H9 (cell line): ENCODE results near the gene GALNT17. TPM values are rescaled to one million over a fixed set of nuclear protein-coding genes. Genes with fewer than 3 reads are reported as not detected.

Experiments
- DNase-seq: peaks from one replicate; pipeline ENCODE4 v3.0.0-alpha.2; 2017
- H2AFZ ChIP-seq: one replicate; pipeline ENCODE4 v1.6.1; 2013; ENCODE audit warnings: mild to moderate bottlenecking, low read length, control low read depth, moderate library complexity
- H2AK5ac ChIP-seq: 2 replicates; pipeline ENCODE4 v1.6.1; 2013; ENCODE audit warnings: low read length, control low read depth, mixed read lengths; ENCODE audit not compliant: insufficient read length
- H2BK120ac ChIP-seq: one replicate; pipeline ENCODE4 v1.6.1; 2013; ENCODE audit warnings: low read depth, mild to moderate bottlenecking, low read length, control low read depth, inconsistent platforms; ENCODE audit not compliant: poor library complexity, severe bottlenecking
- H2BK12ac ChIP-seq: 2 replicates; pipeline ENCODE4 v1.6.1; 2013; ENCODE audit warnings: low read length, control low read depth, mixed read lengths, low read depth; ENCODE audit not compliant: insufficient read length
- H2BK15ac ChIP-seq: 2 replicates; pipeline ENCODE4 v1.6.1; 2013; ENCODE audit warnings: low read depth, low read length, control low read depth
- H2BK20ac ChIP-seq: one replicate; pipeline ENCODE4 v1.6.1; 2013; ENCODE audit warnings: low read depth, mild to moderate bottlenecking, low read length, control low read depth, inconsistent platforms; ENCODE audit not compliant: poor library complexity, severe bottlenecking
- H2BK5ac ChIP-seq: 2 replicates; pipeline ENCODE4 v1.6.1; 2013; ENCODE audit warnings: low read length, control low read depth, mixed read lengths; ENCODE audit not compliant: insufficient read length
- H3K14ac ChIP-seq: 2 replicates; pipeline ENCODE4 v1.6.1; 2013; ENCODE audit warnings: low read length, control low read depth; ENCODE audit not compliant: insufficient read depth
- H3K18ac ChIP-seq: 2 replicates; pipeline ENCODE4 v1.6.1; 2013; ENCODE audit warnings: low read depth, mild to moderate bottlenecking, mixed read lengths, low read length, control low read depth; ENCODE audit not compliant: insufficient read length
- H3K23ac ChIP-seq: 2 replicates; pipeline ENCODE4 v1.6.1; 2013; ENCODE audit warnings: low read length, control low read depth, mixed read lengths, low read depth; ENCODE audit not compliant: insufficient read length
- H3K23me2 ChIP-seq: 2 replicates; pipeline ENCODE4 v1.6.1; 2013; ENCODE audit warnings: low read depth, mild to moderate bottlenecking, mixed read lengths, low read length, control low read depth; ENCODE audit not compliant: insufficient read length, poor library complexity, severe bottlenecking
- H3K27ac ChIP-seq: 2 replicates; pipeline ENCODE4 v1.5.1; 2013; ENCODE audit warnings: low read length, control low read depth, mixed read lengths, low read depth; ENCODE audit not compliant: insufficient read length
- H3K27me3 ChIP-seq: 2 replicates; pipeline ENCODE4 v1.6.1; 2013; ENCODE audit warnings: low read length, control low read depth, inconsistent platforms; ENCODE audit not compliant: insufficient read depth
- H3K4ac ChIP-seq: 2 replicates; pipeline ENCODE4 v1.6.1; 2013; ENCODE audit warnings: low read depth, mild to moderate bottlenecking, control low read depth, inconsistent platforms, low read length, moderate library complexity
- H3K4me1 ChIP-seq: 2 replicates; pipeline ENCODE4 v1.6.1; 2013; ENCODE audit warnings: low read length, control low read depth, inconsistent platforms; ENCODE audit not compliant: insufficient read depth
- H3K4me2 ChIP-seq: 2 replicates; pipeline ENCODE4 v1.6.1; 2013; ENCODE audit warnings: low read length, control low read depth, mixed read lengths; ENCODE audit not compliant: insufficient read length, insufficient read depth
- H3K56ac ChIP-seq: 2 replicates; pipeline ENCODE4 v1.6.1; 2013; ENCODE audit warnings: low read depth, mild to moderate bottlenecking, mixed read lengths, low read length, control low read depth; ENCODE audit not compliant: insufficient read length
- H3K79me1 ChIP-seq: 2 replicates; pipeline ENCODE4 v1.6.1; 2013; ENCODE audit warnings: low read depth, mild to moderate bottlenecking, moderate library complexity, low read length, control low read depth, inconsistent platforms; ENCODE audit not compliant: insufficient read depth, poor library complexity, severe bottlenecking
- H3K79me2 ChIP-seq: 2 replicates; pipeline ENCODE4 v1.6.1; 2013; ENCODE audit warnings: low read length, control low read depth, inconsistent platforms; ENCODE audit not compliant: insufficient read depth
- H3K9ac ChIP-seq: 2 replicates; pipeline ENCODE4 v1.6.1; 2013; ENCODE audit warnings: low read length, control low read depth, mixed read lengths; ENCODE audit not compliant: insufficient read length; ENCODE audit errors: extremely low read depth
- H3K9me3 ChIP-seq: one replicate; pipeline ENCODE4 v1.6.1; 2013; ENCODE audit warnings: low read depth, low read length, inconsistent platforms; ENCODE audit not compliant: control insufficient read depth
- H3T11ph ChIP-seq: one replicate; pipeline ENCODE4 v1.6.1; 2013; ENCODE audit warnings: mild to moderate bottlenecking, low read length, control low read depth, inconsistent platforms
- H4K20me1 ChIP-seq: one replicate; pipeline ENCODE4 v1.6.1; 2013; ENCODE audit not compliant: control insufficient read depth, insufficient read length, insufficient read depth
- H4K5ac ChIP-seq: 2 replicates; pipeline ENCODE4 v1.6.1; 2013; ENCODE audit warnings: low read depth, mild to moderate bottlenecking, mixed read lengths, low read length, control low read depth; ENCODE audit not compliant: insufficient read length
- H4K8ac ChIP-seq: replicated peaks from 2 replicates; pipeline ENCODE4 v1.6.1; 2013; ENCODE audit warnings: low read length, control low read depth, mixed read lengths, low read depth; ENCODE audit not compliant: insufficient read length
- H4K91ac ChIP-seq: 2 replicates; pipeline ENCODE4 v1.6.1; 2013; ENCODE audit warnings: low read depth, mild to moderate bottlenecking, moderate library complexity, mixed read lengths, low read length, control low read depth; ENCODE audit not compliant: insufficient read length
- H3K27ac Mint-ChIP-seq, 3 experiments: 2 replicates in 2 of 3; 3 replicates in 1 of 3; pipeline ENCODE4 v1.8.0; 2020 to 2021; ENCODE audit warnings: mixed read lengths in 3 of 3, mild to moderate bottlenecking in 1 of 3, moderate library complexity in 1 of 3
- H3K27me3 Mint-ChIP-seq: 2 replicates; pipeline ENCODE4 v1.8.0; 2021; ENCODE audit warnings: low read depth, mild to moderate bottlenecking, moderate library complexity, mixed read lengths
- H3K36me3 Mint-ChIP-seq, 3 experiments: 2 replicates in 2 of 3; 3 replicates in 1 of 3; pipeline ENCODE4 v1.8.0; 2020 to 2021; ENCODE audit warnings: low read depth in 3 of 3, mixed read lengths in 3 of 3; ENCODE audit not compliant: insufficient read depth in 1 of 3
- H3K4me1 Mint-ChIP-seq, 2 experiments: 2 replicates each; pipeline ENCODE4 v1.8.0; 2020; ENCODE audit warnings: mixed read lengths in 2 of 2
- H3K4me3 Mint-ChIP-seq, 2 experiments: 2 replicates in 1 of 2; 3 replicates in 1 of 2; pipeline ENCODE4 v1.8.0; 2020 to 2021; ENCODE audit warnings: mild to moderate bottlenecking in 2 of 2, mixed read lengths in 2 of 2, moderate library complexity in 1 of 2
- H3K9me3 Mint-ChIP-seq, 2 experiments: 2 replicates in 1 of 2; 3 replicates in 1 of 2; pipeline ENCODE4 v1.8.0; 2020; ENCODE audit warnings: mild to moderate bottlenecking in 2 of 2, mixed read lengths in 2 of 2, moderate library complexity in 1 of 2
- WGBS: extraction: QIAGEN DNeasy Blood & Tissue Kit; methylation state at CpG from one replicate; pipeline ENCODE4 v1.1.7; 2013; ENCODE audit warnings: missing lambda C conversion rate, low lambda C conversion rate, mixed read lengths; ENCODE audit not compliant: insufficient read length; ENCODE audit errors: extremely low coverage; 5-methylcytosine and 5-hydroxymethylcytosine counted together
- total RNA-seq: library from RNA; stranded (reverse); gene quantifications from 2 replicates; pipeline ENCODE4 v1.2.1, GENCODE V29; 2021
- TF ChIP-seq, protein P1 (sequence below): fragments of 200-600 bp; sonication (generic); conservative IDR thresholded peaks from 3 replicates; pipeline ENCODE4 v1.8.0; 2021; ENCODE audit warnings: antibody characterized with exemption, mild to moderate bottlenecking

Gene GALNT17
- total RNA-seq, 1 experiment from 2014 or later = 43.2 TPM

DNA sequence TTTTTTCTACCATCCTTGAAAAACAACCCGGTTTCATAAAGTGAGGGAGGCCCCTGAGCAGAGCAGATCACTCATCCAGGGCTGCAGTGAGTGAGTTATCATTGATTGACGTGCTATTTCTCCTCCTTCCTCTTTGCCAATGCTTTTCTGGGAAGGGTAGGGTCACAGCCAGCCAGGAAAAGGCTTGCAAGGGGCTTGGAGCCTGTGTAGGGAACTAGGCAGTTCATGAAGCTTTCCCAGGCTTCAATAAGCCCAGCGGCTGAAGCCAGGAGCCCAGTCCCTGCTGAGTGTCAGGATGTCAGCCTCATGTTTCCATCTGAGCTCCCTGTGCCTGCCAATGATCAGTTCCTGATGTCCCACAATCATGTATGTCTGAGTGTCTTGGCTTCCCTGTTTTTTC lies 584.7 kb downstream of the GALNT17 start:
- H3K23ac ChIP-seq = no peak overlapping the region
- H4K5ac ChIP-seq = no peak overlapping the region
- no peak for DNase-seq
- no peak overlapping the region for H3K4ac ChIP-seq
- H3K9me3 ChIP-seq = no peaks in the 10 kb centered on the region
- no peak overlapping the region for H2AFZ ChIP-seq
- no peak overlapping the region for H3K56ac ChIP-seq
- no peaks in the 10 kb centered on the region for H3K27me3 ChIP-seq
- no peak overlapping the region for H4K91ac ChIP-seq
- H2BK20ac ChIP-seq = no peak overlapping the region
- H2BK5ac ChIP-seq = no peak overlapping the region
- no peaks in the 10 kb centered on the region for H3K79me1 ChIP-seq
- no peak overlapping the region for H2BK15ac ChIP-seq
- H3K27me3 Mint-ChIP-seq = no peaks in the 10 kb centered on the region
- H3K4me3 Mint-ChIP-seq = no peak overlapping the region
- no peak overlapping the region for H2BK12ac ChIP-seq
- TF ChIP-seq, protein P1, sequence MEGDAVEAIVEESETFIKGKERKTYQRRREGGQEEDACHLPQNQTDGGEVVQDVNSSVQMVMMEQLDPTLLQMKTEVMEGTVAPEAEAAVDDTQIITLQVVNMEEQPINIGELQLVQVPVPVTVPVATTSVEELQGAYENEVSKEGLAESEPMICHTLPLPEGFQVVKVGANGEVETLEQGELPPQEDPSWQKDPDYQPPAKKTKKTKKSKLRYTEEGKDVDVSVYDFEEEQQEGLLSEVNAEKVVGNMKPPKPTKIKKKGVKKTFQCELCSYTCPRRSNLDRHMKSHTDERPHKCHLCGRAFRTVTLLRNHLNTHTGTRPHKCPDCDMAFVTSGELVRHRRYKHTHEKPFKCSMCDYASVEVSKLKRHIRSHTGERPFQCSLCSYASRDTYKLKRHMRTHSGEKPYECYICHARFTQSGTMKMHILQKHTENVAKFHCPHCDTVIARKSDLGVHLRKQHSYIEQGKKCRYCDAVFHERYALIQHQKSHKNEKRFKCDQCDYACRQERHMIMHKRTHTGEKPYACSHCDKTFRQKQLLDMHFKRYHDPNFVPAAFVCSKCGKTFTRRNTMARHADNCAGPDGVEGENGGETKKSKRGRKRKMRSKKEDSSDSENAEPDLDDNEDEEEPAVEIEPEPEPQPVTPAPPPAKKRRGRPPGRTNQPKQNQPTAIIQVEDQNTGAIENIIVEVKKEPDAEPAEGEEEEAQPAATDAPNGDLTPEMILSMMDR = no peak
- H3K14ac ChIP-seq = no peak overlapping the region
- H3K27ac Mint-ChIP-seq = peak overlapping the region; percentile 22 to 88 (median 37); a peak in 4 of 7 replicates
- H3K23me2 ChIP-seq = no peaks in the 10 kb centered on the region
- H3K4me2 ChIP-seq = no peak overlapping the region
- no peak overlapping the region for H2BK120ac ChIP-seq
- no peak overlapping the region for H3T11ph ChIP-seq
- H3K4me1 ChIP-seq = peaks cover 3% of the 10 kb centered on the region; the same call in 1 of the 2 replicates
- peaks cover 21% of the 10 kb centered on the region in 2 experiments for H3K4me1 Mint-ChIP-seq
- H4K8ac ChIP-seq = no peak overlapping the region
- H2AK5ac ChIP-seq = no peak overlapping the region
- peaks cover 2 to 5% of the 10 kb centered on the region in 2 experiments; a peak in 4 of 5 replicates for H3K9me3 Mint-ChIP-seq
- no peaks in the 10 kb centered on the region for H3K79me2 ChIP-seq
- H3K18ac ChIP-seq = no peak overlapping the region
- H3K9ac ChIP-seq = no peak overlapping the region
- no peak overlapping the region for H3K27ac ChIP-seq
- peaks cover 2% of the 10 kb centered on the region for H4K20me1 ChIP-seq
- WGBS = no CpG with 5 or more reads among the region's 3 CpGs
- peaks cover 1 to 29% (median 21%) of the 10 kb centered on the region in 3 experiments for H3K36me3 Mint-ChIP-seq
